Skeletal muscle satellite cell (primary cell): Measurements from ENCODE around the gene FRA10AC1. TPM values are rescaled to one million over a fixed set of nuclear protein-coding genes. Genes with fewer than 3 reads are reported as not detected.

ENCODE experiments used
- H3K27me3 ChIP-seq: 2 replicates; pipeline ENCODE4 v1.7.0; 2013; ENCODE audit warnings: low read length; ENCODE audit not compliant: control insufficient read depth, insufficient read depth
- H3K36me3 ChIP-seq: 2 replicates; pipeline ENCODE4 v1.7.0; 2013; ENCODE audit warnings: mild to moderate bottlenecking, control low read depth, low read length; ENCODE audit not compliant: insufficient read depth
- H3K4me1 ChIP-seq: 2 replicates; pipeline ENCODE4 v1.7.0; 2013; ENCODE audit warnings: low read length; ENCODE audit not compliant: control insufficient read depth, insufficient read depth
- H3K4me2 ChIP-seq: 2 replicates; pipeline ENCODE4 v1.7.0; 2013; ENCODE audit warnings: mild to moderate bottlenecking, low read length
- H3K4me3 ChIP-seq: 2 replicates; pipeline ENCODE4 v1.7.0; 2013; ENCODE audit warnings: low read length
- H3K9ac ChIP-seq: 2 replicates; pipeline ENCODE4 v1.7.0; 2013; ENCODE audit warnings: mild to moderate bottlenecking, low read depth, low read length, moderate library complexity
- H3K9me3 ChIP-seq: replicated peaks from 2 replicates; pipeline ENCODE4 v1.7.0; 2013; ENCODE audit warnings: mild to moderate bottlenecking, control low read depth, low read length
- total RNA-seq: library from RNA; depleted of rRNA; stranded (reverse); fragments of >200 nt; gene quantifications from 2 replicates; pipeline ENCODE4 v1.2.3, GENCODE V29; 2012; rRNA removed

The FRA10AC1 gene, protein sequence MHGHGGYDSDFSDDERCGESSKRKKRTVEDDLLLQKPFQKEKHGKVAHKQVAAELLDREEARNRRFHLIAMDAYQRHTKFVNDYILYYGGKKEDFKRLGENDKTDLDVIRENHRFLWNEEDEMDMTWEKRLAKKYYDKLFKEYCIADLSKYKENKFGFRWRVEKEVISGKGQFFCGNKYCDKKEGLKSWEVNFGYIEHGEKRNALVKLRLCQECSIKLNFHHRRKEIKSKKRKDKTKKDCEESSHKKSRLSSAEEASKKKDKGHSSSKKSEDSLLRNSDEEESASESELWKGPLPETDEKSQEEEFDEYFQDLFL
- total RNA-seq, result 4.8 and 57.3 TPM in 2 replicates

DNA sequence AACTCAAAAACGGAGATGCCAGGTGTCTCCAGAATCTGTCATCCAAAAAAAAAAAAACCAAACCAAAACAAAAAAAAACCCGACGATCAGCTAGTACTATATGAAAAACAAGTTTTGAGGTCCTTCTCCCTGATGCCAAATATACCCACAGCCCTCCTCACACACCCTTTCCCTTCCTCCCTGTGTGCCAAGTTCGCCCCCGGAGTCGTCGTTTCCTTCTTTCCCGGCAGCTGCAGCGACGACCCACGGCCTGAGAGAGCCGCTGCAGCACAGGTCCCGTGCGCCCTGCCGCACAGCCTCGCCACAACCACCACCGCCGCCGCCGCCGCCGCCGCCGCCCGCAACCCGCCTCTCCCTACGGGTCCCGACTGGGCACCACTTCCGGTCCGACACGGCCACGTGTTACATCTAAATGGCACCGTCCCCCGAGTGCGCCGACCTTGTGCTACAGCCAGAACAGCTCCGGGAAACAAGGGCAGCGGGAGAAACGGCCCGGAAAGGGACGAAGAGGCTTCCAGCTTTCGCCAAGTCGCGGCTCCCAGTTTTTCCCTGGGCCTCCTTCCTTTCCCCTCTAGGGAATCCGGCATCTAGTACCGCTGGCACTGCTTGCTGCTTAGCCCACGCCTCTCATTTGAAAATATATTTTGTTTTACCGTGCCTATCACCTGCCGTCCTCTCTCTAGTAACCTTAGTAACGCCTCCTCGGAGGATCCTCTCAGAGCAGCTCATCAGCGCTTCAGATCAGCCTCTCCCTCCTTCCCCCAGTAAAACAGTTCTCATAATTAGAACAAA is at the start of gene FRA10AC1:
Gene FRA10AC1, minus strand, starts transcription at position 383 of the 792 bp plus-strand sequence. CDS start 2,486 bp downstream, outside the sequence.
- Histone ChIP-seq H3K4me1 (peaks cover 6% of the 10 kb centered on the region), H3K4me2 (peak within 1 kb of the TSS; percentile 95), H3K27me3 (no peaks in the 10 kb centered on the region), H3K36me3 (peaks cover 16% of the 10 kb centered on the region), H3K9me3 (no peaks in the 10 kb centered on the region), H3K4me3 (peak within 1 kb of the TSS; percentile 88), H3K9ac (peak within 1 kb of the TSS; percentile 96)

DNA sequence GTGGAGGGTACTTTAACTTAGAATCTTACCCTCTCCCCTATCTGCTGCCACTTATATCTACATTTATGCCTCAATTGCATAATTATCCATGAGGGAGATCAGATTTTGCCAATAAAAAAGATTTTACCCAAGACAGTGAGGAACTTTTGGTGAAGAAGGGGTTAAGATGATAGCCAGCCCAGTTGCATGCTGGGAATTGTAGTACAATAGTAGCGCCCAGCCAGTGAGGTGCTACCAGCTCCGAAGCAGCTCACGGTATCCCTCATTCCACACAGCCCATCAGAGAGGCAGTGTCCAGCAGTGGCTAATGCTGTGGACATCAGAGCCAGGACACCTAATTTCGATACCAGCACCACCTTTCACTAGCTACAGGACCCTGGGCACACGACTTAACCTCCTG is 49.4 kb upstream of the FRA10AC1 start:
- Histone ChIP-seq H3K9me3 (no peaks in the 10 kb centered on the region), H3K36me3 (no peaks in the 10 kb centered on the region), H3K27me3 (peaks cover 40% of the 10 kb centered on the region), H3K9ac (no peak overlapping the region), H3K4me3 (peak overlapping the region; percentile 34), H3K4me1 (peaks cover 8% of the 10 kb centered on the region), H3K4me2 (peak overlapping the region; percentile 52)

DNA sequence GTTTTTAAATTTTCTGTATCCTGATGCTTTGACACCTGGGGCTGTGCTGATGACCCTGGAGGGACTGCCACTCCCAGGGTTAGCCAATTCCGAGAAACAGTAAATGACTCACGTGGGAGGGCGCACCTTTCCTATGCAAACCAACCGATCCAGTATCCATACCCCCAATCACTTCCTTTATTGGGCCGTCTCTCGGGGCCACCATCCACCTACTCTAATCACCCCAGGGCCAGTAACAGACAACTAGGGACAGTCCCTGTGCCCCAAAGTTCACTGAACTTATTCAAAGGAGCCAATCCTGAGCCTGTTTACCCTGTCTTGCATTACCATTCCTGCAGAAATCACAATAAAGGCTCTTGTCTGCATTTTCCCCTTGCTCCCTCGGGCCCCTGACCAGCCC is 48.7 kb upstream of the FRA10AC1 start:
- peaks cover 33% of the 10 kb centered on the region for H3K27me3 ChIP-seq
- peaks cover 13% of the 10 kb centered on the region for H3K4me1 ChIP-seq
- no peak overlapping the region for H3K4me2 ChIP-seq
- H3K36me3 ChIP-seq, result no peaks in the 10 kb centered on the region
- no peaks in the 10 kb centered on the region for H3K9me3 ChIP-seq
- no peak overlapping the region for H3K9ac ChIP-seq
- H3K4me3 ChIP-seq, result no peak overlapping the region

DNA sequence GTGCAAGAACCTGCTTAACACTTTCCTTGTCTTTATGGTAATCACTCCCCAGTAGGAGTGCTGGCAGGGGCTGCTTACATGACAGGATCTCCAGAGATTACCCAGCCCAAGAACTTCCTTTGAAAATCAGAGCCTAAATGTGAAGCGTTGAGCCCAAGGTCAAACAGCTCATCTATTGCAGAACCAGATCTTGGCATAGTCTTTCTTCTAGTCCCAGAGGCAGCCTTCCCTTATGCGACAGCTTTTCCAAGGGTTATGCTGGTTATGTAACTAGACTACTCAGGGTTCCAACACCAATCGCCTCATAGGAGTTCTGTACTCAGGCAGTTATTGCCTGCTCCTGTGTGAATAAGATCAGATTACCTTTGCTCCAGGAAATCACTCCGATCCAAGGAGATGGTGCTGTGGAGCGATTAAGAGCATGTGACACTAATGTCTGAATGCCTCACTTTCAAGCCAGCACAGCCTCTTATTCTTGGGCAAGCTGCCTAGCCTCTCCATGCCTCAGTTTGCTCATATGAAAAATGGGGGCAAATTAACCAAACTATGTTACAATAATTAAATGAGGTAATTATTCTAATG is 46.9 kb upstream of the FRA10AC1 start:
- Histone ChIP-seq H3K4me2 (no peak overlapping the region), H3K9ac (no peak overlapping the region), H3K4me1 (peaks cover 13% of the 10 kb centered on the region)

DNA sequence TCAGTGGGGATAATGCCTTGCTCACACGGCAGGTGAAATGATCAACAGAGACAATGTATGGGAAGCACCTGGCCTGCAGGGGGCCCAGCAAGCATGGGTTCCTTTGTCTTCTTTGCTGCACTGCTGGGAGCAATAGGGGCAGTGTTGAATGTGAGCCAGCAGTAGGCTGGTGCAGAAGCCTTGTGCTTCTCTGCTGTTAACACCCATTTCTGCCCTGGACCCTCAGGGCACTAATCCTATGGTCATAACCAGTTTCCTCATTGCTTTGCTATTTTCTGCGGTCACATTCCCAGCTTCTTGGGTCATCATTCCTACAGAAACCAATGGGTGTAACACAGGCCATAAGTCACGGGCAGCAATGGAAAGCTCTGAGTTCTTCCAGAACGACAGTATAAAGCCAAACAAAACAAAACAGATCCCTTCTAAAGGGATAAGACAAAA is 44.5 kb upstream of the FRA10AC1 start:
- Histone ChIP-seq H3K36me3 (no peaks in the 10 kb centered on the region), H3K9me3 (no peaks in the 10 kb centered on the region), H3K4me3 (no peak overlapping the region), H3K9ac (no peak overlapping the region), H3K4me2 (peak overlapping the region; percentile 26), H3K4me1 (peaks cover 11% of the 10 kb centered on the region), H3K27me3 (peaks cover 28% of the 10 kb centered on the region)

More for the DNA sequence above, 46.9 kb upstream of the FRA10AC1 start:
- Histone ChIP-seq H3K27me3 (peaks cover 24% of the 10 kb centered on the region), H3K9me3 (no peaks in the 10 kb centered on the region), H3K36me3 (no peaks in the 10 kb centered on the region), H3K4me3 (no peak overlapping the region)

DNA sequence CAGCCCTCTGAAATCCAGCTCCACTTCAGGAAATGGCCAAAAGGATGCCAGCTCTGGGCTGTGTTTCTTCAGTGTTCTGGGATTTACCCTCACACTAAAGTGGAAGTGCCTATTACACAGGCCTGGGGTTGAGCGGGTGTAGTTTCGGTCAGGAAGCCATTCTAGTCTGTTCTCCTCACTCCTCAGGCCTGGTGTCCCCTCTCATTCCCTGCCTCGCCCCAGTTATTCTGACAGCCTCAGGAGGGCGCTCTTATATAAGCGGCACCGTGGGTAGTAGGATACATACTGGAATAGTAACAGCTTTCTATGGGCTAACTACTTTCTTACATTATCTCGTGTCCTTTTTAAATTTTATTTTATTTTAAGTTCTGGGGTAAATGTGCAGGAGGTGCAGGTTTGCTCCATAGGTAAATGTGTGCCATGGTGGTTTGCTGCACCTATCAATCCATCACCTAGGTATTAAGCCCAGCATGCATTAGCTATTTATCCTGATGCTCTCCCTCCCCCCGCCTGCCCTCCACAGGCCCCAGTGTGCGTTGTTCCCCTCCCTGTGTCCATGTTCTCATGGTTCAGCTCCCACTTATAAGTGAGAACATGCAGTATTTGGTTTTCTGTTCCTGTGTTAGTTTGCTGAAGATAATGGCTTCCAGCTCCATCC is 43.1 kb upstream of the FRA10AC1 start:
- H3K27me3 ChIP-seq, result peaks cover 25% of the 10 kb centered on the region
- H3K4me1 ChIP-seq, result peaks cover 9% of the 10 kb centered on the region
- H3K4me2 ChIP-seq, result no peak overlapping the region
- H3K36me3 ChIP-seq, result no peaks in the 10 kb centered on the region
- no peaks in the 10 kb centered on the region for H3K9me3 ChIP-seq
- H3K9ac ChIP-seq, result no peak overlapping the region
- H3K4me3 ChIP-seq, result no peak overlapping the region

DNA sequence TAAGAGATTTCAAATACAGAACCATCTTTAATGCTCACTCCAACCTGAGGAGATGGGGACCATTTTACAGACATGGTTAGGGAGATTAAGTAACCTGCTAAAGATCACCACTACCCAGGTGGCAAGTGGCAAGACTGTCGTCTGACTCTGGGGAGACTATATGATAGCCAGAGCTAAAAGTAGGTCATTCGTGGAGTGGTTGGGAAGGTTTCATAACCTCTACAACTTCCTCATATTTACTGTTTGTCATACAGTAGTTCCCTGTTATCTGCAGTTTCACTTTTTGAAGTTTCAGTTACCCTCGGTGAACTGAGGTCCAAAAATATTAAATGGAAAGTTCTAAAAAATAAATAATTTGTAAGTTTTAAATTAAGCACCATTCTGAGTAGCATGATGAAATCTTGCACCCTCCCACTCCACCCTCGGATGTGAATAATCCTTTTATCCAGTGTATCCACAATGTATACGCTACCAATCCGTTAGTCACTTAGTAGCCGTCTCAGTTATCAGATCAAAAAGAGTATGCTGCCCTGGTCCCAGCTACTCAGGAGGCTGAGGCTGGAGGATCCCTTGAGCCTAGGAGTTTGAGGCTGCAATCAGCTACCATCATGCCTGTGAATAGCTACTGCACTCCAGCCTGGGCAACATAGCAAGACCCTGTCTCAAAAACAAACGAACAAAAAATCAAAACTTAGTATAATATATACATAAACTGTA is 40.4 kb upstream of the FRA10AC1 start:
- no peak overlapping the region for H3K9ac ChIP-seq
- no peak overlapping the region for H3K4me3 ChIP-seq
- H3K4me1 ChIP-seq, result peaks cover 9% of the 10 kb centered on the region
- peaks cover 26% of the 10 kb centered on the region for H3K27me3 ChIP-seq
- H3K36me3 ChIP-seq, result no peaks in the 10 kb centered on the region
- no peaks in the 10 kb centered on the region for H3K9me3 ChIP-seq
- H3K4me2 ChIP-seq, result no peak overlapping the region

DNA sequence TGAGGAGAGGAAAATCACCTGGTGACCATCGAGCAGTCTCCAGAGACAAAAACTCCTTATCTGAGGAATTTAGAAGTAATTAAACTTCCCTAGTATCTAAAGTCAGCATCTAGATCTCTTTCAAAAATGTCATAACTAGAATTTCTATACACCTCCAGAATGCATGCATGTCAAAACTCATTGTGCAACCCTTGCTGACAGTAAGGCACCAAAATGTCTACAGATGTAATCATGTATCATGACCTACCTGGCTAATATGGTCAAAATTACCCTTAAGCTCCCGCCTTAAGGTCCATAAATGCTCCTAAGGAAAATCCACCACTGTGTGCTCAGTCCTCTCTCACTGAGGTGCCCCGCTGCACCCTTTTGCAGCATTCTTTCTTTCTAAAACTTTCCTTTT is 39.0 kb upstream of the FRA10AC1 start:
- H3K4me1 ChIP-seq, result no peaks in the 10 kb centered on the region
- H3K9ac ChIP-seq, result no peak overlapping the region
- no peak overlapping the region for H3K4me2 ChIP-seq
- H3K27me3 ChIP-seq, result peaks cover 39% of the 10 kb centered on the region
- H3K4me3 ChIP-seq, result no peak overlapping the region
- no peaks in the 10 kb centered on the region for H3K36me3 ChIP-seq
- H3K9me3 ChIP-seq, result no peaks in the 10 kb centered on the region

DNA sequence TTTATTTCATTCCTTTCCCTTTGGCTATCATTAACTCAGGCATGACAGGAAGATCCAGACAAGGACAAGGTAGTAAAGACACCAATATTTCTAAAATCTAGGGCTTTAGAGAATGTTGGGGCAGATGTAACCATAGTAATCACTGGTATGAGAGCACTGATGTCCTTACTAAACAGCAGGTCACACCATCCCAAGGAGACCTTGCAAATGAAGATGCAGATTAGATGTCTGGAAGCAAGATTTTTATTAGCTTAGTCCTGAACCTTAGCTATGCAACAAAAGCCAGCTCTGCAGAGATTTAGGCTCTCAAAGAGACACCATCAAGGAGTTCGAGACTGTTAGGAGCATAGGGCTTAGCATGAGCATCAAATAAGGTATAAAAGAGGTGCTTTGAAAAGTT is 23.6 kb upstream of the FRA10AC1 start:
- peaks cover 68% of the 10 kb centered on the region for H3K27me3 ChIP-seq
- H3K4me2 ChIP-seq, result no peak overlapping the region
- no peaks in the 10 kb centered on the region for H3K9me3 ChIP-seq

DNA sequence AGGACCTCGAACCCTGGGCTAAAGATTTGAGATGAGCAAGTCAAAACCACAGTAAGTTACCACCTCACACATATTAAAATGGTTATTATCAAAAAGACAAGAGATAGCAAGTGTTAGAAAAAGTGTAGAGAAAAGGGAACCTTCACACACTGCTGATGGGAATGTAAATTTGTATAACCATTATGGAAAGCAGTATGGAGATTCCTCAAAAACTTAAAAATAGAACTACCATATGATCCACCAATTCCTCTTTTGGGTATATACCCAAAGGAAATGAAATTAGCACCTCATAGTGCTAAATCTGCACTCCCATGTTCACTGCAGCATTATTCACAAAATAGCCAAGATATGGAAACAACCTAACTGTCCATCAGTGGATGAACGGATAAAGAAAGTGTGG is 20.8 kb upstream of the FRA10AC1 start:
- no peaks in the 10 kb centered on the region for H3K36me3 ChIP-seq
- H3K9ac ChIP-seq, result no peak overlapping the region
- H3K4me2 ChIP-seq, result no peak overlapping the region
- no peaks in the 10 kb centered on the region for H3K4me1 ChIP-seq
- H3K4me3 ChIP-seq, result no peak overlapping the region
- H3K27me3 ChIP-seq, result peaks cover 61% of the 10 kb centered on the region
- no peaks in the 10 kb centered on the region for H3K9me3 ChIP-seq

More for the DNA sequence above, 23.6 kb upstream of the FRA10AC1 start:
- H3K9ac ChIP-seq, result no peak overlapping the region
- H3K4me3 ChIP-seq, result no peak overlapping the region
- H3K36me3 ChIP-seq, result no peaks in the 10 kb centered on the region
- H3K4me1 ChIP-seq, result no peaks in the 10 kb centered on the region
